T-helper 9 cell (primary cell): ENCODE measurements around the gene MMUT.
A peak's percentile ranks its signal among the peaks of the same experiment; 100 is the strongest.
"Not testable (repeated sequence)": the region's sequence is repeated elsewhere in the genome, so short reads cannot be mapped to it uniquely, and the experiment has no call there.

Experiments
- DNase-seq: peaks from one replicate; pipeline ENCODE4 v3.0.0-alpha.2; 2020

MMUT gene

DNA sequence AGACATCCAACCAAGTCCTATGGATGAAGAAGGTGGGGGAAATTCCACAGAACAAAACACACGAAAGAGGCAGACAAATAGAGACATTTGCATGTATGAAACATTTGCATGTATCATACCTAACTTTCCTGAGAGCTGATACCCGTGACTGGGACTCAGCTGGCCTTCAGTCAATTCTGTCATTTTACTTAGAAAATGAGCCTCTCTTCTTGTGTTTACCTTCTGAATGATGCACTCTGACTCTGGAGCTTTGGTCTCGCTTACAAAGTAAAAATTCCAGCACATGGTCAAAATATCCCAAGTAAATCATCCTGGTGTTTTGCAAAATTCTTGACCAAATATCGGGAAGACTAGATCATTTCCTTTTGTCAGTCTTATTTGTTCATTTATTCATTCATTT is 46.9 kb downstream of the MMUT start:
- DNase-seq: no peak

DNA sequence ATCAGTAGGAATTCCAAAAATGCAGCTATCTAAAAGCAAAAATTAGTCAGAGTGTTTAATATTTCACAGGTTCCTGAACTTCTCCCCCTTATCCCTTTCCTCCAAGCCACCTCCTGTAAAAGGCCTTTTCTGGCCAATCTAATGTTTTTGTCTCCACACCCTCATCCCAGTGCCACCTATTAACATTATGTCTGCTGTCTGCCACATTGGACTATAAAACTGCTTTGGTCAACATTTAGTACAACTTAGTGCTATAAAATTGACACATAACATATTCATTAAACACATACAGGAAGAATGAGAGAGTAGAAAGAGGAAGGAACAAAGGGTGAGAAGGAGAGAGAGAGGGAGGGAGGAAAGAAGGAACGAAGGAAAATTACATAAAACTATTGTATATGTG is 47.7 kb downstream of the MMUT start:
- DNase-seq: no peak

DNA sequence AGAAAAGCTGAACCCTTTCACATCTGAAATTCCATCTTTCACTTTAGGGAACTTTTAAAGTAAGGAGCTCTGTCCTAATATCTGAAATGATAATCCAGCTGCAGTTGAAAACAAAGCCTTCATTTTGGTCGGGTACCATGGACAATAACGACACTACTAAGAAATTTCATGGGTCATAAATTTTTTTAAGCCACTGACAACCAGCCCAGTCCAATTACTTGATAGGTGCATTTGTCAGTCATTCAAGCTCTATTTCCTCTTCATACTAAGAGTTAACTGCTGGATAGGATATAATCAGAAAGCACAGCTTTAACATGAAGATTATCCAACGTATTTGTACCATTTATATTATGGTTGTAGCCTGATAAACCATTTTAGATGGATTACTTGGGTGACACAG is 52.5 kb downstream of the MMUT start:
- DNase-seq: no peak

DNA sequence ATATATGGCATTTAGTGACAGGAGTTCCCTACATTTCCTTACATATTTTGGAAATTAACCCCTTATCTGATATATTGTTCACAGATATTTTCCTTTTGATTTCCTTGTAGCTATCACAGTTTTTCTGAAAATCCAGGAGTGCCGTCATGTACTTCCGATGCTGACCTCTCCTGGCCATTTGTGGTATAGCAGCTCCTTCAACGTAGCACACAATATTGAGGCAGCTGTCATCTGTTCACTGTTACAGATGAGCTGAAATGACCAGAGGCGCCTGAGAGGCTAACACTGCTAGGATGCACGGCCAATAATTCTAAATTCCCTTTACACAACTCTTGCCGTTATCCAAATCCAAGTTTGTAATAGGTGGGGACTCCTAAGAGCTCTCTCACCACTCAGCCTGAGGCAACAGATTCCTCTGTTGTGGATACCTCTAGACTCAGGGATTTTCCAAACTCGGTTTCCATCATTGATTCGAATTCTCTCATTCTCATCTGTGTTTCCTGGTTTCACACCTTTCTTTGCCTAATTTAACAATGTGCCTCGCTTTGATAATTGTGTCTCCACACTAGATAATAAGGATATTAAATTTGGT is 53.0 kb downstream of the MMUT start:
- peak; percentile 47 for DNase-seq

DNA sequence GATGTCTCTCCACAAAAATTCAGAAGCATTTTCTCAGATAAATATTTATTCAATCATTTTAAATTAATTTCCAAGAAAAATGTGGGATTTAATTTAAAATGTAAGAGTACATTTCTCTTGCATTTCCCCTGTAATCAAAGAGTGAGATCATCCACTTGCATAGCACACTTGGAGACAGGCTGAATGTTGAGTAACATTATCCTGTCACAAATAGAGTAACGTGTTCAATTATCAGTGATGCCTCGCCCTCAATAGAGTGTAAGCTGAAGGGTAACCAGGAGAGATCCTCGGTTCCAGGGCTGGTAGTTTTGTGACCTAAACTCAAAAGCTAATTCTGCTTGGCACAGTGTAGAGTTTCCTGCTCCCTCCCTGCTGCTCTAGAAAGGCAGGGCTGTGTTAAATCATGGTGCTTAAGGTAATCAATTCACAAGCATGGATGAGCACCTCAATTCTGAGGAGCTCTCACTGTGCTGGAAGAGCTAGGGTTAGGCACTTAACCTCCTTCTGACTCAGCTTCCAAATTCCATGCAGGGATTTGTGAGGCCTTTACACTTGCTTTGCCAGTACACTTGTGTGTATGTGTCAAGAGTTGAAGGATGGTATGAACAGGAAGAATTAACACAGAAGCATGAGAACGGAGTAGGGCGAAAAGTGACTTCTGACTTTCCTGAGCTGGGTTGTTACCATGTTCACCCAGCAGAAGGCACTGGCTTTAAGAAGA is 56.6 kb downstream of the MMUT start:
- DNase-seq: no peak

DNA sequence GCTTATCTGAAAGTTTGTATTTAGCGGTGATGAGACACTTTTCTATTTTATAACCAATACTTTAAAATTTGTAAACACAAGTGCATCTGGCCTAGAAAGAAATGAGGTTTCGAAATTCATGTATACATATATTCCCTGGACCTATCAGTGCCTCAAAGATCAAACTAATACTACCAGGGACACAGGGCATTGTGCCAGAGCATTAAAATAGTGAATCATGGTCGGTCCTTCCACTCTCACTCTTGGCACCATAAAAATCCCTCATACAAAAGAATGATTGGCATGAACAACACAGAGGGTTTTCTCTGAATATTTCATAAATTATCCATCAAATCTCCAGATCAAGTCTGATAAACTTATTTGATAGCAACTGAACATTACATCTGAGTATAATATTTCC is 62.0 kb downstream of the MMUT start:
- DNase-seq: no peak

DNA sequence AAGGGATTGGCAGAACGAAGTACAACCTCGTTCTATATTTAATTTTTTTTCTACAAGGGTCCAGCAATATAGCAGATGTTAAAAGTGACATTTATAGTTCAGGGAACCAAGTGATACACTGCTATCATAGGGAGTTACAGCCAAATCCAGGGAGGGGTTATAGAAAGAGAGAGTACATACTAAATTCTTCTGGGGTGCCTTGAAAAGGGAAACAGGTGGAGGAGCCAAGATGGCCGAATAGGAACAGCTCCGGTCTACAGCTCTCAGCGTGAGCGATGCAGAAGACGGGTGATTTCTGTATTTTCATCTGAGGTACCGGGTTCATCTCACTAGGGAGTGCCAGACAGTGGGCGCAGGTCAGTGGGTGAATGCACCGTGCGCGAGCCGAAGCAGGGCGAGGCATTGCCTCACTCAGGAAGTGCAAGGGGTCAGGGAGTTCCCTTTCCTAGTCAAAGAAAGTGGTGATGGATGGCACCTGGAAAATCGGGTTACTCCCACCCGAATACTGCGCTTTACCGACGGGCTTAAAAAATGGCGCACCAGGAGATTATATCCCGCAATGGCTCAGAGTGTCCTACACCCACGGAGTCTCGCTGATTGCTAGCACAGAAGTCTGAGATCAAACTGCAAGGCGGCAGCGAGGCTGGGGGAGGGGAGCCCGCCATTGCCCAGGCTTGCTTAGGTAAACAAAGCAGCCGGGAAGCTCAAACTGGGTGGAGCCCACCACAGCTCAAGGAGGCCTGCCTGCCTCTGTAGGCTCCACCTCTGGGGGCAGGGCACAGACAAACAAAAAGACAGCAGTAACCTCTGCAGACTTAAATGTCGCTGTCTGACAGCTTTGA is 76.2 kb downstream of the MMUT start:
- not testable (repeated sequence) for DNase-seq

DNA sequence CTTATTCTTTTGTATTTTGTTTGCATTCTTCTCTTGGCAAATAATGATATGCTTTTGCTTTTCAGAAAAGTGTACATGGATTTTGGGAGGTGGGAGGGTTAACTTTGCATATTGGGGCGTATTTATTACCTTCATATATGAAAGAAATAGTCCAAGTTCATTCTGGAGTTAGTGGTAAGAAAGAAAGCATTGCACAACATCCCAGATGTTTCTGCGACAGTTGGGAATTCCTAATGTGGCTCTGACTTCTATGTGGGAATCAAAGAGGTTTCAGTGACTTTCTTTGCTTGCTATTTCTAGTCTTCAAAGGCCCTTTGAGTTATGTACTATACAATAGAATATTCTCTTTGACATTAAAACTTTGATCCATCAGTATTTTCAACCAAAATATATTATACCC is 78.1 kb downstream of the MMUT start:
- no peak for DNase-seq
